ENCODE data around the gene AVPR2.

AVPR2 gene

GRCh38 chrX:153876112-153876491 lies 28.4 kb upstream of the AVPR2 start:
- no peaks in the 10 kb centered on the region for H4K20me1 ChIP-seq (ENCODE audit: insufficient read depth, low read length)
- H3K79me2 ChIP-seq (ENCODE audit: low read length), result no peaks in the 10 kb centered on the region
- no peak overlapping the region for H3K9ac ChIP-seq (ENCODE audit: low read length)
- H3K4me2 ChIP-seq (ENCODE audit: low read depth, low read length), result no peak overlapping the region
- H3K9me2 ChIP-seq (replicated peaks; ENCODE audit: insufficient read depth, low read length), result no peaks in the 10 kb centered on the region
- H3F3A ChIP-seq (ENCODE audit: insufficient read depth, low read length), result no peaks in the 10 kb centered on the region
- TF ChIP-seq EZH2phosphoT487 (IDR thresholded peaks at IDR 0.05; ENCODE audit: low read length) (no peak), CTCF (IDR thresholded peaks at IDR 0.05; ENCODE audit: low read length) (no peak), EZH2 (optimal IDR thresholded peaks at IDR 0.05; ENCODE audit: low read depth, low read length) (no peak)
- DNase-seq, result no peak
- no peaks in the 10 kb centered on the region for H3K36me3 ChIP-seq (replicated peaks; ENCODE audit: insufficient read depth, low read length)
- no peak overlapping the region for H3K27ac ChIP-seq (ENCODE audit: low read length)
- no peak overlapping the region for H2AFZ ChIP-seq (ENCODE audit: low read length)
- no peak overlapping the region for H3K4me3 ChIP-seq (ENCODE audit: low read length)
- H3K4me1 ChIP-seq (ENCODE audit: low read length), result no peaks in the 10 kb centered on the region
- no peaks in the 10 kb centered on the region for H3K9me3 ChIP-seq (replicated peaks; ENCODE audit: insufficient read depth, low read length)
- H3K27me3 ChIP-seq (replicated peaks; ENCODE audit: insufficient read depth, low read length), result peaks cover 35% of the 10 kb centered on the region

DNA sequence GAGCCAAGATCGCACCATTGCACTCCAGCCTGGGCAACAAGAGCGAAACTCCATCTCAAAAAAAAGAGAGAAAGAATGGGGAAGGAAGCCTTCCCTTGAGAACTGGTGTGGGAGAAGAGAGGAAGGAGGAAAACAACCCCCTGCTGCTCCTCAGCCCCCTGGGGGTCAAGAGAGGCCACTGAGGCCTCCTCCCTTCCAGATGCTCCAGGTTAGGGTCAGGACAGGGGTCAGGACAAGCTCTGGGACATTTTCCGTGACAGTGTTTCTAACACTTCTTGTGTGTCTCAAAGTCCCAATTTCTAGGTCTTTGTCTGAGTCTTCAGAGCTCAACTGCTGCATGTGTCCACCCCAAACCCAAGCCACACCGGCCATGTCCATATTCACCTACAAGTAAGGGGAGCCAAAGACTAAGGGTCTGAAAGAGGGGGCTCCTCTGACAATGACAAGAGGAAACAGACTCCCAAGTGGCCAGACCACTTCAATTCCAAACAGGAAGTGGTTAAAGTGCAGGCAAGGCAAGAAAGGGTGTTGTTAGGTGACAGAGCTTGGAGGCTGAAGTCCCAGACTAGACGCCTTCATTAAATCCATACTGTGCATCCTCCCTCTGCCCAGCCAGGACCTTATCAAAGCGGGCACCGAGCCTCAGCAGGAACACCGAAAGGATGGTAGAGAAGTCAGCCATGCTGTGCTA lies 26.8 kb upstream of the AVPR2 start:
- no peaks in the 10 kb centered on the region for H3K79me2 ChIP-seq (ENCODE audit: low read length)
- no peaks in the 10 kb centered on the region for H4K20me1 ChIP-seq (ENCODE audit: insufficient read depth, low read length)
- H3K9me3 ChIP-seq (replicated peaks; ENCODE audit: insufficient read depth, low read length), result no peaks in the 10 kb centered on the region
- no peaks in the 10 kb centered on the region for H3K4me1 ChIP-seq (ENCODE audit: low read length)
- no peak overlapping the region for H3K4me2 ChIP-seq (ENCODE audit: low read depth, low read length)
- no peak overlapping the region for H2AFZ ChIP-seq (ENCODE audit: low read length)
- no peak overlapping the region for H3K4me3 ChIP-seq (ENCODE audit: low read length)
- TF ChIP-seq EZH2phosphoT487 (IDR thresholded peaks at IDR 0.05; ENCODE audit: low read length), result no peak
- TF ChIP-seq CTCF (IDR thresholded peaks at IDR 0.05; ENCODE audit: low read length), result no peak
- no peak for TF ChIP-seq EZH2 (optimal IDR thresholded peaks at IDR 0.05; ENCODE audit: low read depth, low read length)
- DNase-seq, result no peak
- no peaks in the 10 kb centered on the region for H3K9me2 ChIP-seq (replicated peaks; ENCODE audit: insufficient read depth, low read length)
- no peaks in the 10 kb centered on the region for H3K36me3 ChIP-seq (replicated peaks; ENCODE audit: insufficient read depth, low read length)
- no peak overlapping the region for H3K27ac ChIP-seq (ENCODE audit: low read length)
- no peak overlapping the region for H3K9ac ChIP-seq (ENCODE audit: low read length)
- H3K27me3 ChIP-seq (replicated peaks; ENCODE audit: insufficient read depth, low read length), result peaks cover 41% of the 10 kb centered on the region
- H3F3A ChIP-seq (ENCODE audit: insufficient read depth, low read length), result no peaks in the 10 kb centered on the region

- no peak for DNase-seq
- Histone ChIP-seq H3K79me2 (ENCODE audit: low read length) (no peaks in the 10 kb centered on the region), H3K9ac (ENCODE audit: low read length) (no peak overlapping the region), H3K9me2 (replicated peaks; ENCODE audit: insufficient read depth, low read length) (no peaks in the 10 kb centered on the region), H3K36me3 (replicated peaks; ENCODE audit: insufficient read depth, low read length) (no peaks in the 10 kb centered on the region), H3K4me3 (ENCODE audit: low read length) (no peak overlapping the region), H4K20me1 (ENCODE audit: insufficient read depth, low read length) (no peaks in the 10 kb centered on the region), H3K27ac (ENCODE audit: low read length) (no peak overlapping the region), H3K27me3 (replicated peaks; ENCODE audit: insufficient read depth, low read length) (peaks cover 35% of the 10 kb centered on the region), H3K9me3 (replicated peaks; ENCODE audit: insufficient read depth, low read length) (no peaks in the 10 kb centered on the region), H2AFZ (ENCODE audit: low read length) (no peak overlapping the region), H3K4me1 (ENCODE audit: low read length) (no peaks in the 10 kb centered on the region), H3K4me2 (ENCODE audit: low read depth, low read length) (no peak overlapping the region), H3F3A (ENCODE audit: insufficient read depth, low read length) (no peaks in the 10 kb centered on the region)
- no peak for TF ChIP-seq EZH2phosphoT487 (IDR thresholded peaks at IDR 0.05; ENCODE audit: low read length)
- no peak for TF ChIP-seq EZH2 (optimal IDR thresholded peaks at IDR 0.05; ENCODE audit: low read depth, low read length)
- no peak for TF ChIP-seq CTCF (IDR thresholded peaks at IDR 0.05; ENCODE audit: low read length)
Measured at GRCh38 chrX:153878345-153878744, 26.1 kb upstream of the AVPR2 start.
